Spleen (tissue), 11 donors: Measurements from ENCODE around the gene ZNF394. TPM values are rescaled to one million over a fixed set of nuclear protein-coding genes. Genes with fewer than 3 reads are reported as not detected.
A peak's percentile ranks its signal among the peaks of the same experiment; 100 is the strongest.

Source experiments
- DNase-seq: peaks from one replicate; pipeline ENCODE4 v3.0.0-alpha.2; 2020
- H3K27ac ChIP-seq, 8 donors: fragments of 200-600 bp; sonication (generic) in 7 of 8; 1 replicate in 4 of 8; 2 replicates in 4 of 8; pipeline versions ENCODE4 v1.5.0 to v1.8.0; 2016 to 2021; ENCODE audit warnings: inconsistent platforms in 4 of 8, mild to moderate bottlenecking in 4 of 8, moderate library complexity in 1 of 8
- H3K27me3 ChIP-seq, 7 donors: fragments of 200-600 bp; sonication (generic) in 6 of 7; replicated peaks in 1 of 7; 1 replicate in 4 of 7; 2 replicates in 3 of 7; pipeline versions ENCODE4 v1.5.0 to v1.8.0; 2016 to 2021; ENCODE audit warnings: inconsistent platforms in 3 of 7, mild to moderate bottlenecking in 1 of 7
- H3K36me3 ChIP-seq, 6 donors: fragments of 200-600 bp; sonication (generic) in 5 of 6; 1 replicate in 4 of 6; 2 replicates in 2 of 6; pipeline versions ENCODE4 v1.5.0 to v1.8.0; 2016 to 2021; ENCODE audit warnings: inconsistent platforms in 2 of 6
- H3K4me1 ChIP-seq, 6 donors: fragments of 200-600 bp; sonication (generic) in 5 of 6; 1 replicate in 3 of 6; 2 replicates in 3 of 6; pipeline versions ENCODE4 v1.5.0 to v1.8.0; 2016 to 2021; ENCODE audit warnings: inconsistent platforms in 3 of 6
- H3K4me3 ChIP-seq, 8 donors: fragments of 200-600 bp; sonication (generic) in 7 of 8; 1 replicate in 4 of 8; 2 replicates in 4 of 8; pipeline versions ENCODE4 v1.5.0 to v1.8.0; 2016 to 2021; ENCODE audit warnings: inconsistent platforms in 4 of 8, mild to moderate bottlenecking in 4 of 8, moderate library complexity in 2 of 8
- H3K9me3 ChIP-seq, 8 donors: fragments of 200-600 bp; sonication (generic) in 7 of 8; 1 replicate in 4 of 8; 2 replicates in 4 of 8; pipeline versions ENCODE4 v1.5.0 to v1.8.0; 2016 to 2021; ENCODE audit warnings: inconsistent platforms in 4 of 8
- CTCF ChIP-seq, 11 experiments: fragments of 200-600 bp in 7 of 11; fragments of 450-650 bp in 4 of 11; sonication (generic) in 4 of 11; IDR thresholded peaks in 8 of 11; conservative IDR thresholded peaks in 3 of 11; 1 replicate in 7 of 11; 2 replicates in 4 of 11; pipeline versions ENCODE4 v1.4.0 to v1.8.0; 2016 to 2021; ENCODE audit warnings: antibody characterized with exemption in 11 of 11, inconsistent platforms in 4 of 11, mild to moderate bottlenecking in 1 of 11
- POLR2A ChIP-seq, 3 donors: fragments of 450-650 bp; IDR thresholded peaks; one replicate each; pipeline ENCODE4 v1.5.1; 2017; ENCODE audit warnings: antibody characterized with exemption in 3 of 3, mild to moderate bottlenecking in 1 of 3
- POLR2AphosphoS5 ChIP-seq, 3 donors: sonication (generic); formaldehyde crosslinking; IDR thresholded peaks; one replicate each; pipeline ENCODE4 v1.5.1; 2017; ENCODE audit warnings: antibody characterized with exemption in 3 of 3
- WGBS, 5 donors: extraction: QIAGEN DNeasy Blood & Tissue Kit in 3 of 5; methylation state at CpG; one replicate each; pipeline versions ENCODE4 v1.1.5 to v1.1.7; 2013 to 2018; 5-methylcytosine and 5-hydroxymethylcytosine counted together
- intact Hi-C: fragments of 100-400 bp; cut with DNase I; formaldehyde crosslinking; loops from one replicate; pipeline ENCODE4 v1.15.0; 2023; ENCODE audit warnings: low total_unique reads
- polyA plus RNA-seq, 3 donors: library from polyadenylated mRNA; stranded (reverse); fragments of 200-250 nt; gene quantifications; one replicate each; pipeline ENCODE4 v1.2.1, GENCODE V29; 2013
- total RNA-seq, 7 donors: library from RNA; depleted of rRNA in 3 of 7; stranded (reverse); fragments of >200 nt in 3 of 7; fragmentation: NEBNext Ultra II Directional in 4 of 7; extraction: Animal tissue kit (Norgen Biotek cat#: 25700) in 4 of 7; gene quantifications; one replicate each; pipeline versions ENCODE4 v1.1.0 to v1.2.1, GENCODE V29; 2016 to 2021
- donor health status: healthy with polysubstance abuse.
- donor health status: DM: no; HTN: no; CAD: no; lungs with moderate emphysema.
- donor health status: DM: no; HTN: no; CAD: no.
- donor health status: Bipolar disorder and iron deficiency.
- donor health status: healthy.
- donor health status: DM: no; HTN: no; CAD: no.
- donor health status: DM: yes; HTN: yes; CAD: no.

Gene ZNF394
- total and polyA plus RNA-seq, 10 donors, result 25.8 to 96.2 (median 47.5) TPM

GRCh38 chr7:99478464-99479440, 21.3 kb downstream of the ZNF394 start:
- H3K4me3 ChIP-seq, result no peak overlapping the region
- no peaks in the 10 kb centered on the region for H3K27me3 ChIP-seq
- no peaks in the 10 kb centered on the region for H3K9me3 ChIP-seq
- WGBS, 5 donors, result 59 to 70% (median 63%) methylated on average over 12 to 15 of the region's 15 CpGs
- peak; percentile 58 for DNase-seq
- peaks cover 0 to 76% (median 18%) of the 10 kb centered on the region in 6 donors for H3K36me3 ChIP-seq
- intact Hi-C loops, result no loop called here
- TF ChIP-seq POLR2AphosphoS5 (IDR thresholded peaks at IDR 0.05), result peak in 2 of 3 donors; percentile 7 to 57
- no peak for TF ChIP-seq POLR2A (IDR thresholded peaks at IDR 0.05)
- H3K27ac ChIP-seq, result peak overlapping the region in 5 of 8 donors; percentile 13 to 63 (median 48)
- H3K4me1 ChIP-seq, result peaks cover 11 to 49% (median 23%) of the 10 kb centered on the region in 6 donors

- Histone ChIP-seq H3K36me3 (peaks cover 0 to 50% (median 12%) of the 10 kb centered on the region in 6 donors), H3K4me3 (no peak overlapping the region), H3K27me3 (no peaks in the 10 kb centered on the region), H3K9me3 (no peaks in the 10 kb centered on the region), H3K27ac (no peak overlapping the region), H3K4me1 (peaks cover 17 to 71% (median 31%) of the 10 kb centered on the region in 6 donors)
- DNase-seq, result no peak
- WGBS, 5 donors, result 83 to 94% (median 87%) methylated on average over 5 of the region's 5 CpGs
- intact Hi-C loops, result no loop called here
- no peak for TF ChIP-seq POLR2A (IDR thresholded peaks at IDR 0.05)
- TF ChIP-seq CTCF (IDR thresholded peaks at IDR 0.05 in 8 of 11, conservative IDR thresholded peaks at IDR 0.05 in 3 of 11), result no peak
- TF ChIP-seq POLR2AphosphoS5 (IDR thresholded peaks at IDR 0.05), result no peak
These were observed 24.0 kb downstream of the ZNF394 start for GRCh38 chr7:99476107-99476506.

- Histone ChIP-seq H3K36me3 (peaks cover 0 to 21% (median 4%) of the 10 kb centered on the region in 6 donors), H3K9me3 (no peaks in the 10 kb centered on the region), H3K4me1 (peaks cover 10 to 62% (median 22%) of the 10 kb centered on the region in 6 donors), H3K4me3 (peak overlapping the region; percentile 68 to 93 (median 85)), H3K27me3 (no peaks in the 10 kb centered on the region), H3K27ac (peak overlapping the region in 7 of 8 donors; percentile 81 to 94 (median 91))
- DNase-seq, result no peak
- intact Hi-C loops, result no loop called here
- 0 to 4% (median 2%) methylated on average over 7 of the region's 7 CpGs for WGBS, 5 donors
- TF ChIP-seq CTCF (IDR thresholded peaks at IDR 0.05 in 8 of 11, conservative IDR thresholded peaks at IDR 0.05 in 3 of 11) (no peak), POLR2AphosphoS5 (IDR thresholded peaks at IDR 0.05) (no peak), POLR2A (IDR thresholded peaks at IDR 0.05) (no peak)
These were observed 26.8 kb downstream of the ZNF394 start for GRCh38 chr7:99473315-99473596.

- Histone ChIP-seq H3K4me1 (peaks cover 8 to 56% (median 19%) of the 10 kb centered on the region in 6 donors), H3K36me3 (peaks cover 0 to 16% (median 4%) of the 10 kb centered on the region in 6 donors), H3K27ac (peak within 1 kb of the TSS; percentile 81 to 94 (median 91)), H3K4me3 (peak within 1 kb of the TSS; percentile 68 to 93 (median 85)), H3K9me3 (no peaks in the 10 kb centered on the region), H3K27me3 (no peaks in the 10 kb centered on the region)
- peak; percentile 99 for DNase-seq
- no peak for TF ChIP-seq POLR2A (IDR thresholded peaks at IDR 0.05)
- peak in 2 of 11 experiments; percentile 11 to 49 for TF ChIP-seq CTCF (IDR thresholded peaks at IDR 0.05 in 8 of 11, conservative IDR thresholded peaks at IDR 0.05 in 3 of 11)
- TF ChIP-seq POLR2AphosphoS5 (IDR thresholded peaks at IDR 0.05), result peak; percentile 80 to 92 (median 90)
- intact Hi-C loops, result no loop called here
- 0 to 1% (median 0%) methylated on average over 29 to 56 of the region's 56 CpGs for WGBS, 5 donors
These were observed 27.3 kb downstream of the ZNF394 start, which contains the start of gene ZNF789 for GRCh38 chr7:99472561-99473314. ZNF789 (plus strand) TSS chr7:99472890; CDS start chr7:99476457, 3,567 bp downstream.
